ENCODE data around the gene STC2. TPM values are rescaled to one million over a fixed set of nuclear protein-coding genes. Genes with fewer than 3 reads are reported as not detected.
A peak's percentile ranks its signal among the peaks of the same experiment; 100 is the strongest.

Gene STC2
- total and polyA plus RNA-seq, 10 of the 15 experiments (the other 5 are each of a cell fraction or from before 2014, with no cell fraction given): 0.05 to 4.8 (median 2.0) TPM

GRCh38 chr5:173271419-173271818 lies 56.8 kb downstream of the STC2 start:
- Histone ChIP-seq H3K4me2 (ENCODE audit: control insufficient read depth, insufficient read depth) (peak overlapping the region; percentile 42; the same call in 1 of the 2 replicates), H3K9ac (ENCODE audit: control insufficient read depth, insufficient read depth, low read length) (no peak overlapping the region), H3K27me3 (replicated peaks in 1 of 2; ENCODE audit: control insufficient read depth in 2 of 2, insufficient read depth in 2 of 2, low read length in 1 of 2) (no peaks in the 10 kb centered on the region), H3K27ac (ENCODE audit: control insufficient read depth, insufficient read depth) (no peak overlapping the region), H4K20me1 (ENCODE audit: control insufficient read depth, insufficient read depth) (no peaks in the 10 kb centered on the region), H2AFZ (ENCODE audit: control insufficient read depth, low read depth, low read length) (peak overlapping the region; percentile 72), H3K9me3 (replicated peaks; ENCODE audit: control insufficient read depth, insufficient read depth, low read length) (no peaks in the 10 kb centered on the region), H3K4me3 (no peak overlapping the region), H3K36me3 (ENCODE audit: control insufficient read depth in 2 of 2, insufficient read depth in 2 of 2, low read length in 1 of 2) (no peaks in the 10 kb centered on the region), H3K79me2 (ENCODE audit: control insufficient read depth, insufficient read depth, low read length) (no peaks in the 10 kb centered on the region), H3K4me1 (ENCODE audit: control insufficient read depth, insufficient read depth, low read length) (peaks cover 6% of the 10 kb centered on the region)
- ATAC-seq (no peak), DNase-seq (ENCODE audit: low read depth, low spot score) (no peak), FAIRE-seq (no peak)
- intact Hi-C loops (cut with micrococcal nuclease; ENCODE audit: unreplicated experiment): loop anchor here (10.0 kb wide), 1 partner anchor 567 kb away; no protein-coding TSS in a partner anchor
- in situ Hi-C loops (cut with MboI): no loop called here
- ChIA-PET SMC1A (ENCODE audit: uncharacterized antibody, unreplicated experiment) (no interaction called here), RAD21 (ENCODE audit: unreplicated experiment) (no interaction called here), CTCF (no interaction called here), POLR2A (no interaction called here)
- BruUV-seq (replicated peaks): no TSS peak
- WGBS (ENCODE audit: insufficient coverage, insufficient replicate concordance, low lambda C conversion rate, missing lambda C conversion rate): 50% methylated on average over 10 of the region's 10 CpGs
- no peak for TF ChIP-seq CUX1 (IDR thresholded peaks at IDR 0.05; ENCODE audit: insufficient replicate concordance, low read depth, low read length)
- TF ChIP-seq SPI1 (IDR thresholded peaks at IDR 0.05; ENCODE audit: borderline replicate concordance, insufficient read depth, low read depth, low read length): peak; percentile 40; the same call in 1 of the 2 replicates
- TF ChIP-seq NFXL1 (IDR thresholded peaks at IDR 0.05; ENCODE audit: borderline replicate concordance): peak; percentile 74; the same call in 1 of the 2 replicates

Data from GM12878 (cell line).